Panc1 (cell line): ENCODE measurements around the gene TRIM33.

Experiments used
- POLR2AphosphoS5 ChIP-seq: IDR thresholded peaks from 2 replicates; pipeline ENCODE4 v1.6.1; 2012; ENCODE audit warnings: mild to moderate bottlenecking, low read depth, low read length, moderate library complexity
- SIN3A ChIP-seq: IDR thresholded peaks from 2 replicates; pipeline ENCODE4 v1.6.1; 2012; ENCODE audit warnings: low read depth, mild to moderate bottlenecking, low read length, moderate library complexity, borderline replicate concordance; ENCODE audit not compliant: insufficient read depth
- TCF7L2 ChIP-seq: IDR thresholded peaks from 2 replicates; pipeline ENCODE4 v1.6.1; 2011; ENCODE audit warnings: mild to moderate bottlenecking, low read depth, low read length, inconsistent platforms
- TF ChIP-seq, protein P1 (sequence below): fragments of 450-650 bp; IDR thresholded peaks from 2 replicates; pipeline ENCODE4 v1.5.1; 2017; ENCODE audit warnings: mild to moderate bottlenecking
- TF ChIP-seq, protein P2 (sequence below), 2 experiments: IDR thresholded peaks; 2 replicates each; pipeline ENCODE4 v1.6.1; 2011 to 2012; ENCODE audit warnings: low read depth in 2 of 2, control low read depth in 1 of 2, low read length in 1 of 2, mild to moderate bottlenecking in 1 of 2, moderate library complexity in 1 of 2; ENCODE audit not compliant: insufficient read depth in 1 of 2

DNA sequence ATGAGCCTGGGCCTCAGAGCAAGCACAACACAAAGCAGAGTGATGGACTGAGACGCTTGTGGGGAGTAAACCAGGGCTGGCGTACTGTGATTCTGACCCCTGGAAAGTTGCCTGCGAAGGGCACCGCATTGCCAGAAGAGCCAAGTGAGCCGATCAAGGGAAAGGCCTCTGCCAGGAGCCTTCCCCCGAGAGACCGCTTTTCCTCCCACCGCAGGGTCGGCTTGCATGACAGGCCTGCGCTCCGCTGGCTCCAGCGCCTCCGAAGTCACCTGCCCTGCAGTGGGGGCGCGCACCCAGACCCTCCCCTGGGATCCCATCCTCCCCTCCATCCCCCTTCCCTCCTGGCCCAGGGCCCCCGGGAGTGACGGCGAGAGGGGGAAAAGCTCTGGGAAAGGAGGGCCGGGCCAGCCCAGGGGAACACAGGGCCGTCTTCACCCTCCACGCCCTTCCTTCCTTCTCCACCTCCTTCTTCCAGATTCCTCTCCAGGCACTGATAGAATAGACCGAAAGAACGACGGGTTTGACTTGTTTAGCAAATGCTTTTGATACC lies 165.0 kb downstream of the TRIM33 start:
- no peak for TF ChIP-seq SIN3A
- TF ChIP-seq, protein P1, sequence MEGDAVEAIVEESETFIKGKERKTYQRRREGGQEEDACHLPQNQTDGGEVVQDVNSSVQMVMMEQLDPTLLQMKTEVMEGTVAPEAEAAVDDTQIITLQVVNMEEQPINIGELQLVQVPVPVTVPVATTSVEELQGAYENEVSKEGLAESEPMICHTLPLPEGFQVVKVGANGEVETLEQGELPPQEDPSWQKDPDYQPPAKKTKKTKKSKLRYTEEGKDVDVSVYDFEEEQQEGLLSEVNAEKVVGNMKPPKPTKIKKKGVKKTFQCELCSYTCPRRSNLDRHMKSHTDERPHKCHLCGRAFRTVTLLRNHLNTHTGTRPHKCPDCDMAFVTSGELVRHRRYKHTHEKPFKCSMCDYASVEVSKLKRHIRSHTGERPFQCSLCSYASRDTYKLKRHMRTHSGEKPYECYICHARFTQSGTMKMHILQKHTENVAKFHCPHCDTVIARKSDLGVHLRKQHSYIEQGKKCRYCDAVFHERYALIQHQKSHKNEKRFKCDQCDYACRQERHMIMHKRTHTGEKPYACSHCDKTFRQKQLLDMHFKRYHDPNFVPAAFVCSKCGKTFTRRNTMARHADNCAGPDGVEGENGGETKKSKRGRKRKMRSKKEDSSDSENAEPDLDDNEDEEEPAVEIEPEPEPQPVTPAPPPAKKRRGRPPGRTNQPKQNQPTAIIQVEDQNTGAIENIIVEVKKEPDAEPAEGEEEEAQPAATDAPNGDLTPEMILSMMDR = no peak
- TF ChIP-seq TCF7L2 = no peak
- TF ChIP-seq, protein P2, sequence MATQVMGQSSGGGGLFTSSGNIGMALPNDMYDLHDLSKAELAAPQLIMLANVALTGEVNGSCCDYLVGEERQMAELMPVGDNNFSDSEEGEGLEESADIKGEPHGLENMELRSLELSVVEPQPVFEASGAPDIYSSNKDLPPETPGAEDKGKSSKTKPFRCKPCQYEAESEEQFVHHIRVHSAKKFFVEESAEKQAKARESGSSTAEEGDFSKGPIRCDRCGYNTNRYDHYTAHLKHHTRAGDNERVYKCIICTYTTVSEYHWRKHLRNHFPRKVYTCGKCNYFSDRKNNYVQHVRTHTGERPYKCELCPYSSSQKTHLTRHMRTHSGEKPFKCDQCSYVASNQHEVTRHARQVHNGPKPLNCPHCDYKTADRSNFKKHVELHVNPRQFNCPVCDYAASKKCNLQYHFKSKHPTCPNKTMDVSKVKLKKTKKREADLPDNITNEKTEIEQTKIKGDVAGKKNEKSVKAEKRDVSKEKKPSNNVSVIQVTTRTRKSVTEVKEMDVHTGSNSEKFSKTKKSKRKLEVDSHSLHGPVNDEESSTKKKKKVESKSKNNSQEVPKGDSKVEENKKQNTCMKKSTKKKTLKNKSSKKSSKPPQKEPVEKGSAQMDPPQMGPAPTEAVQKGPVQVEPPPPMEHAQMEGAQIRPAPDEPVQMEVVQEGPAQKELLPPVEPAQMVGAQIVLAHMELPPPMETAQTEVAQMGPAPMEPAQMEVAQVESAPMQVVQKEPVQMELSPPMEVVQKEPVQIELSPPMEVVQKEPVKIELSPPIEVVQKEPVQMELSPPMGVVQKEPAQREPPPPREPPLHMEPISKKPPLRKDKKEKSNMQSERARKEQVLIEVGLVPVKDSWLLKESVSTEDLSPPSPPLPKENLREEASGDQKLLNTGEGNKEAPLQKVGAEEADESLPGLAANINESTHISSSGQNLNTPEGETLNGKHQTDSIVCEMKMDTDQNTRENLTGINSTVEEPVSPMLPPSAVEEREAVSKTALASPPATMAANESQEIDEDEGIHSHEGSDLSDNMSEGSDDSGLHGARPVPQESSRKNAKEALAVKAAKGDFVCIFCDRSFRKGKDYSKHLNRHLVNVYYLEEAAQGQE (IDR thresholded peaks at IDR 0.05; ENCODE audit: insufficient read depth in 1 of 2, low read depth in 2 of 2, low read length in 1 of 2) = no peak
- TF ChIP-seq POLR2AphosphoS5 = no peak
